ENCODE measurements around the gene SPDYE1. TPM values are rescaled to one million over a fixed set of nuclear protein-coding genes. Genes with fewer than 3 reads are reported as not detected.
A peak's percentile ranks its signal among the peaks of the same experiment; 100 is the strongest.
"Not testable (repeated sequence)": the region's sequence is repeated elsewhere in the genome, so short reads cannot be mapped to it uniquely, and the experiment has no call there.

The SPDYE1 gene, protein sequence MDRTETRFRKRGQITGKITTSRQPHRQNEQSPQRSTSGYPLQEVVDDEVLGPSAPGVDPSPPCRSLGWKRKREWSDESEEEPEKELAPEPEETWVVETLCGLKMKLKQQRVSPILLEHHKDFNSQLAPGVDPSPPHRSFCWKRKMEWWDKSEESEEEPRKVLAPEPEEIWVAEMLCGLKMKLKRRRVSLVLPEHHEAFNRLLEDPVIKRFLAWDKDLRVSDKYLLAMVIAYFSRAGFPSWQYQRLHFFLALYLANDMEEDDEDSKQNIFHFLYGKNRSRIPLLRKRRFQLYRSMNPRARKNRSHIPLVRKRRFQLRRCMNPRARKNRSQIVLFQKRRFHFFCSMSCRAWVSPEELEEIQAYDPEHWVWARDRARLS
- total RNA-seq = not detected

DNA sequence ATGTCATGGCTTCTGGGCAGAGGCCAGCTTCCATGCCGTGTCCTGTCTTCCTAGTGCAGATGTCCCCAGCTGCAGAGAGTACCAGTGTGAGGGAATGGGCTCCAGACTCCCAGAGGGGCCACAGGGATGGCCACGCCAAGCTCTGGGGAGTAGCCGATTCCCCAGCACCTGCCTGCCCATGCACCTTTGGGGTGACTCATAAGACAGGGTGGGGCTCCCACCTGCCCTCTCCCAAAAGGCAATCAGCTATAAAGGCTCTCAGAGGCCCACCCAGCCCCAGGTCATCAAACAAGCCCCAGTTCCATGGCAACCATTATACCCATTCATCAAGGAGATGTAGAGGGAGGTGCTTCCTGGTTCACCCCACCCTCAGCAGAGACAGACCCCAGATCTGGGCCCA is at the start of gene SPDYE1:
SPDYE1 (plus strand) TSS at position 366 of the 400 bp plus-strand sequence. CDS start 2,053 bp downstream, outside the sequence.
- H3K9me3 ChIP-seq; H3K4me3 ChIP-seq; DNase-seq; H3K4me1 ChIP-seq; H3K27ac ChIP-seq; H3K27me3 ChIP-seq; ATAC-seq (ENCODE audit: low FRiP score in 2 of 2); H3K36me3 ChIP-seq: not testable (repeated sequence)
- 100% methylated on average over 3 of the region's 3 CpGs; no CpG with 5 or more reads in 1 of the 2 donors for WGBS, 2 donors

DNA sequence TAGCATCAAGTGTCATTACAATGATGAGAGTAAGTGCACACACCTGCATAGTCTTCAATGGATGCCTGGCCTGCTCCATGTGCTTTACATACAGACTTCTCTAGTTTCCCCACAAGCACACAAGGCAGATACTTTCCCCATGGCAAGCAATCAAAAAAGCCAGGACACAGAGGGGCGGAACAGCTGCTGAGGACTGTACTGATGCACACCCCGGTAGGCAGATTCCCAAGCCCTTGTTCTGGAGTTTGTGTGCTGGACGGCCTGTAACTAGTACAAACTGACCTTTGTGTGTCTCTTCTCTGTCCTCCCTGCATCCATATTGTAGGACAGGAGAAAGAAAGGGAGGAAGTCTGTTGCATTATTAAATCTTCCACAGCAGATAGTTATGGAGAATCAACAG is 45.7 kb upstream of the SPDYE1 start:
- H3K27ac ChIP-seq = no peak overlapping the region
- ATAC-seq (ENCODE audit: low FRiP score in 2 of 2) (no peak), DNase-seq (no peak)
- 82 to 91% methylated on average over 3 of the region's 3 CpGs for WGBS, 2 donors
- no peaks in the 10 kb centered on the region for H3K9me3 ChIP-seq
- H3K27me3 ChIP-seq = no peaks in the 10 kb centered on the region
- H3K36me3 ChIP-seq = peaks cover 3 to 60% (median 36%) of the 10 kb centered on the region in 4 donors
- H3K4me3 ChIP-seq = no peak overlapping the region
- TF ChIP-seq EP300 (IDR thresholded peaks at IDR 0.05) = no peak
- TF ChIP-seq, protein P1, sequence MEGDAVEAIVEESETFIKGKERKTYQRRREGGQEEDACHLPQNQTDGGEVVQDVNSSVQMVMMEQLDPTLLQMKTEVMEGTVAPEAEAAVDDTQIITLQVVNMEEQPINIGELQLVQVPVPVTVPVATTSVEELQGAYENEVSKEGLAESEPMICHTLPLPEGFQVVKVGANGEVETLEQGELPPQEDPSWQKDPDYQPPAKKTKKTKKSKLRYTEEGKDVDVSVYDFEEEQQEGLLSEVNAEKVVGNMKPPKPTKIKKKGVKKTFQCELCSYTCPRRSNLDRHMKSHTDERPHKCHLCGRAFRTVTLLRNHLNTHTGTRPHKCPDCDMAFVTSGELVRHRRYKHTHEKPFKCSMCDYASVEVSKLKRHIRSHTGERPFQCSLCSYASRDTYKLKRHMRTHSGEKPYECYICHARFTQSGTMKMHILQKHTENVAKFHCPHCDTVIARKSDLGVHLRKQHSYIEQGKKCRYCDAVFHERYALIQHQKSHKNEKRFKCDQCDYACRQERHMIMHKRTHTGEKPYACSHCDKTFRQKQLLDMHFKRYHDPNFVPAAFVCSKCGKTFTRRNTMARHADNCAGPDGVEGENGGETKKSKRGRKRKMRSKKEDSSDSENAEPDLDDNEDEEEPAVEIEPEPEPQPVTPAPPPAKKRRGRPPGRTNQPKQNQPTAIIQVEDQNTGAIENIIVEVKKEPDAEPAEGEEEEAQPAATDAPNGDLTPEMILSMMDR (IDR thresholded peaks at IDR 0.05) = no peak
- no peak for TF ChIP-seq POLR2A (IDR thresholded peaks at IDR 0.05)
- TF ChIP-seq POLR2AphosphoS5 (IDR thresholded peaks at IDR 0.05) = no peak
- no peaks in the 10 kb centered on the region for H3K4me1 ChIP-seq

DNA sequence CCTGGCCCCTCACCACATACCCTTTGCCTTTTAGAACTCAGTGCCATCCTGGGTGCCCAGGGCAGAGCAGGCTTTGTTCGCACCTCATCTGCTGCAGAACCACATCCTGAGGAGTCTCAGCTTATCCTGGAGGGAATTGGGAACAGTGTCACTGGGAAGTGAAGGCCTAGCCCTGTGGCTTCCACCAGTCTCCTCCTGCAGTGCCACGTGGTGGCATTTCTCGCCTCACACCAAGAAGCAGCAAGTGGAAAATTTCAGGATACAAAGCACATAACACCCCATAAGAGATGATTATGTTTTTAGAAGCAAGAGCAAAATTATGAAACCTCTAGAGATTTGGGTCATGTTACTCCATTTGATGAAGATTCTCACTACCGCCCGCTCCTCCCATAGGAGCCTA is 44.6 kb upstream of the SPDYE1 start:
- 97 to 100% methylated on average over 5 of the region's 5 CpGs for WGBS, 2 donors
- Histone ChIP-seq H3K27ac (no peak overlapping the region), H3K4me3 (no peak overlapping the region), H3K27me3 (no peaks in the 10 kb centered on the region), H3K9me3 (no peaks in the 10 kb centered on the region), H3K36me3 (peaks cover 3 to 55% (median 36%) of the 10 kb centered on the region in 4 donors), H3K4me1 (no peaks in the 10 kb centered on the region)
- ATAC-seq (ENCODE audit: low FRiP score in 2 of 2) = no peak
- no peak for DNase-seq
- no peak for TF ChIP-seq EP300 (IDR thresholded peaks at IDR 0.05)
- no peak for TF ChIP-seq POLR2AphosphoS5 (IDR thresholded peaks at IDR 0.05)
- TF ChIP-seq, protein P1 (IDR thresholded peaks at IDR 0.05) = no peak
- no peak for TF ChIP-seq POLR2A (IDR thresholded peaks at IDR 0.05)

DNA sequence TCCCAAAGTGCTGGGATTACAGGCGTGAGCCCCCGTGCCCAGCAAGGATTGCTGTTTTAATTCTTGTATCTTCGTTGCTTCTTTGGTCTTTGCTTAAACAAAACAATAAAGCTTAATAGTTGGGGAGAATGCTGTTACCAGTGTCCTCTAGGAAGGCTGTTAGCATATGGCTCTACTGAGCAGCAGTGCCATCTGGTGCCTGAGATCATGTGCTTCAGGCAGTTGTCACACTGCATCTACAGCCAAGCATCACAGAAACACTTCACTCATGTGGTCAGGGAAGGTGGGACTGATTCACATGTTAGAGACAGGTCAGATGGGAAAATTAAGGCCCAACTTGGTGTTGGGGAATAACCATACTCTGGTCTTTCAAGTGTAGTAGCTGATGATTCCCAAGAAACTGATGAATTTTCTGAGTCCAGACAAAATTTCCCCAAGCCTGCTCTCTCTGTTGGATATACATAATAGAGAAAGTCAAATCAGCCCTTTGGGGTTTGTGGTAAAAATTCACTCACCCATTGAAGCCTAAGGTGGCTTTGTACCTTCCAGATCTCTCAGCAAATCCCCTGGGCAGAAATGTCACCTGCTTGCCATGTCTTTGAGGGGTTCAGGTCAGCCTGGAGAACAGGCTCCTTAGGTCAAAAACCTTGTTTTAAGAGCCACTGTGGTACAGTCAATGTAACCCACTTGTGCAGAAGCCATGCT is 43.0 kb upstream of the SPDYE1 start:
- Histone ChIP-seq H3K36me3 (peaks cover 3 to 40% (median 28%) of the 10 kb centered on the region in 4 donors), H3K4me3 (no peak overlapping the region), H3K27ac (no peak overlapping the region), H3K27me3 (no peaks in the 10 kb centered on the region), H3K9me3 (no peaks in the 10 kb centered on the region), H3K4me1 (no peaks in the 10 kb centered on the region)
- no peak for TF ChIP-seq POLR2A (IDR thresholded peaks at IDR 0.05)
- TF ChIP-seq POLR2AphosphoS5 (IDR thresholded peaks at IDR 0.05) = no peak
- TF ChIP-seq, protein P1 (IDR thresholded peaks at IDR 0.05) = peak in 3 of 6 experiments; percentile 7 to 35 (median 26)
- no peak for TF ChIP-seq EP300 (IDR thresholded peaks at IDR 0.05)
- DNase-seq (no peak), ATAC-seq (ENCODE audit: low FRiP score in 2 of 2) (no peak)
- WGBS, 2 donors = 67 to 77% methylated on average over 3 of the region's 3 CpGs

DNA sequence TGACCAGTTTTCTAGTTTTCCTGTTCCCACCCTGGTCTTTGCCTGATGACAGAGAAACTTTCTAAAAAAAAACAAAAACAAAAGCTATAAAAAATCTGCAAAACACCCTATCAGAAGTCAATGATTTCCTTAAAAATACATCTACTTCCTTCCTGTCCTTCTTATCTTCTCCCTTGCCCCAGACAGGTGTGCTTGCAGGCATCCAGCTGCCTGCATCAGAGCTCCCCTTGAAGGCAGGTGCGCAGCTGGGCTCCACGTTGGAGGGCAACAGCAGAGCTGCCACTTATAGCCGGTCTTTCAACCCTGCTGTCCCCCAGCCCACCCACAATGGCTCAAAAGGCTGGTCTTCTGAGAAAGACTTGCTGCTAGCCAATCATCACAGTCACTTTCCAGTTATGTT is 41.7 kb upstream of the SPDYE1 start:
- peaks cover 3 to 30% (median 20%) of the 10 kb centered on the region in 4 donors for H3K36me3 ChIP-seq
- no peaks in the 10 kb centered on the region for H3K27me3 ChIP-seq
- no peaks in the 10 kb centered on the region for H3K9me3 ChIP-seq
- WGBS, 2 donors = 76 to 92% methylated on average over 3 of the region's 3 CpGs
- ATAC-seq (ENCODE audit: low FRiP score in 2 of 2) = no peak
- H3K4me1 ChIP-seq = no peaks in the 10 kb centered on the region
- H3K27ac ChIP-seq = no peak overlapping the region
- H3K4me3 ChIP-seq = no peak overlapping the region
- TF ChIP-seq POLR2AphosphoS5 (IDR thresholded peaks at IDR 0.05) = no peak
- no peak for TF ChIP-seq POLR2A (IDR thresholded peaks at IDR 0.05)
- no peak for TF ChIP-seq EP300 (IDR thresholded peaks at IDR 0.05)
- TF ChIP-seq, protein P1 (IDR thresholded peaks at IDR 0.05) = no peak
- no peak for DNase-seq

Measured in upper lobe of left lung (tissue), 6 donors.